ENCODE data around the gene RIPOR1.

The RIPOR1 gene

DNA sequence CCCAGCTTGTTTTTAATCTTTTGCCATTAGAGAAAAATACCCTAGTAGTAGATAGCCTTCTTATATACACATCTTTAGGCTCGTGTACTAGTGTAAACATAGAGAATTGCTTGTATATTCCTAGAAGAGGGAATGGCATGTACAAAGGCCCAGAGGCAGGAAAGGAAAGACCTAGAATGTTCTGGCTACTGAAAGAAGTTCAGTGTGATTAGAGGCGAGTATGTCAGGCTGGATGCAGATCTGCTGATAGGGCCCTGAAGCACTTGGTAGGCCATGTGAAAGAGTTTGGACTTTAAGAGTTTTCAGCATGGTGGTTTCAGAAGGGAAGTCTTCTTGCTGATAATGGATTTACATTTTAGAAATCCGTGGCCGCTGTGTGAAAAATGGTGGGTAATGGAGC lies 51.1 kb downstream of the RIPOR1 start:
- DNase-seq (ENCODE audit: extremely low read depth, low read depth) = no peak
- TF ChIP-seq, protein P1, sequence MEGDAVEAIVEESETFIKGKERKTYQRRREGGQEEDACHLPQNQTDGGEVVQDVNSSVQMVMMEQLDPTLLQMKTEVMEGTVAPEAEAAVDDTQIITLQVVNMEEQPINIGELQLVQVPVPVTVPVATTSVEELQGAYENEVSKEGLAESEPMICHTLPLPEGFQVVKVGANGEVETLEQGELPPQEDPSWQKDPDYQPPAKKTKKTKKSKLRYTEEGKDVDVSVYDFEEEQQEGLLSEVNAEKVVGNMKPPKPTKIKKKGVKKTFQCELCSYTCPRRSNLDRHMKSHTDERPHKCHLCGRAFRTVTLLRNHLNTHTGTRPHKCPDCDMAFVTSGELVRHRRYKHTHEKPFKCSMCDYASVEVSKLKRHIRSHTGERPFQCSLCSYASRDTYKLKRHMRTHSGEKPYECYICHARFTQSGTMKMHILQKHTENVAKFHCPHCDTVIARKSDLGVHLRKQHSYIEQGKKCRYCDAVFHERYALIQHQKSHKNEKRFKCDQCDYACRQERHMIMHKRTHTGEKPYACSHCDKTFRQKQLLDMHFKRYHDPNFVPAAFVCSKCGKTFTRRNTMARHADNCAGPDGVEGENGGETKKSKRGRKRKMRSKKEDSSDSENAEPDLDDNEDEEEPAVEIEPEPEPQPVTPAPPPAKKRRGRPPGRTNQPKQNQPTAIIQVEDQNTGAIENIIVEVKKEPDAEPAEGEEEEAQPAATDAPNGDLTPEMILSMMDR (IDR thresholded peaks at IDR 0.05; ENCODE audit: low read depth, low read length) = no peak

DNA sequence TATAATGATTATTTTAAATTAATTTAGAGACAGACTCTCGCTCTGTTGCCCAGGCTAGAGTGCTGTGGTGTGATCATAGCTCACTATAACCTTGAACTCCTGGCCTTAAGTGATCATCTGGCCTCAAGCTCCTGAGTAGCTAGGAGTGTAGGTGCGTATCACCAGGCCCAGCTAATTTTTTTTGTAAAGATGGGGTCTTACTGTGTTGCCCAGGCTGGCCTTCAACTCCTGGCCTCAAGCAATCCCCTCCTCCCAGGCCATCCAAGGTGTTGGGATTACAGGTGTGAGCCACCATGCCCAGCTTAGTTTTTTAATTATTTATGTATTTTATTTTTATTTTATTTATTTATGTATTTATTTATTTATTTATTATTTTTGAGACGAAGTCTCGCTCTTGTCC lies 51.6 kb downstream of the RIPOR1 start:
- no peak for DNase-seq (ENCODE audit: extremely low read depth, low read depth)
- TF ChIP-seq, protein P1 (IDR thresholded peaks at IDR 0.05; ENCODE audit: low read depth, low read length) = no peak

DNA sequence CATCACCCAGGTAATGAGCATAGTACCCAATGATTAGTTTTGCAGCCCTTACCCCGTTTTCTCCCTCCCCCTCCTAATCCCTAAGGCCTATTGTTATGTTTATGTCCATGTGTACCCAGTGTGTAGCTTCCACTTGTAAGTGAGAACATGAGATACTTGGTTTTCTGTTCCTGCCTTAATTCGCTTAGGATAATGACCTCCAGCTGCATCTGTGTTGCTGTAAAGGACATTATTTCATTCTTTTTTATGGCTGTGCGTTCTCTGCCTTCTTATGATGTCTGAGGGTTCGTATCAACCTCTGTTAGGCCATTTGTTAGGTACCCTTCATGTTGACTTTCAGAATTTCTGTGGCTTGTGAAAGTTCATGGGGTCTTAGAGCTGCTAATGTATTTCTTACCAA lies 64.7 kb downstream of the RIPOR1 start:
- DNase-seq (ENCODE audit: extremely low read depth, low read depth) = no peak
- TF ChIP-seq, protein P1 (IDR thresholded peaks at IDR 0.05; ENCODE audit: low read depth, low read length) = no peak

DNA sequence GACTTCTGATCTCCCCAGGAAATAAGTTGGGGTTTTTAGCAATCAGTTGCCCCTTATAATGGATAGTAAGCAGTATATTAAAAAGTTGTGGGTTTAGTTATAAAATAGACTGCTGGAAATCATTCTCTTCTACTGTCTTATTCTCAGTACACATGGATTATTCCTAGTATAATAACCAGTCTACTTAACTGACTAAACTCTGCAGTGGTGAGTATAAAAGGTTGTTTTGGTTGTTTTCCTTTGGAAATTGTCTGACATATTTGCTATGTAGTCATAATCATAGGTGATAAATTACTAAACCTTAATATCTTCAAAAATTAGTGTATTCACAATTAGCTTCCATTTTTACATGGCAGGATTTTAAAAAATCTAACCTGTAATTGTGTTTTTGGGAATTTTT lies 65.1 kb downstream of the RIPOR1 start:
- no peak for DNase-seq (ENCODE audit: extremely low read depth, low read depth)
- TF ChIP-seq, protein P1 (IDR thresholded peaks at IDR 0.05; ENCODE audit: low read depth, low read length) = no peak

DNA sequence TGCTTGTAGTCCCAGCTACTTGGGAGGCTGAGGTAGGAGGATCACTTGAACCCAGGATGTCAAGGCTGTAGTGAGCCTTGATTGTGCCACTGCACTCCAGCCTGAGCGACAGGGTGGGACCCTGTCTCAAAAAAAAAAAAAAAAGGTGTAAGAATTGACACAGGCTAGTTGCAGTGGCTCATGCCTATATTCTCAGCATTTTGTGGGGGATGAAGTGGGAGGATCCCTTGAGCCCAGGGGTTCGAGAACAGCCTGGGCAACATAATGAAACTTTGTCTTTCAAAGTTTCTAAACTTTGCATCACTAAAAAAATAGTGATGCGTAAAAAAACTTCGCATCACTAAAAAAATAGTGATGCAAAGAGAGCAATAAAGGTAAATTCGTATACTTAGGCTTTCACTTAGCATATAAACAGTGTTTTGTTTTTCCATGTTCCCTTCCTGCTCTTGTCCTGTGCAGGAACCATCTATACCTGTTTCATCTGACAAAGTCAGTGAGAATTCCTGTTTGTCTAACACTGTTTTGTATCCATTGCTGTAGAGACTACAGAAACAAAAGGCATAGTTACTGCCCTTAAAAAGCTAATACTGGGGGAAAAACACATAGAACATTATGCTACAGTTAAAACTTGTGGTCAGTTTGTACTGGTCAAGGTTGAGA lies 65.8 kb downstream of the RIPOR1 start:
- TF ChIP-seq, protein P1 (IDR thresholded peaks at IDR 0.05; ENCODE audit: low read depth, low read length) = no peak

DNA sequence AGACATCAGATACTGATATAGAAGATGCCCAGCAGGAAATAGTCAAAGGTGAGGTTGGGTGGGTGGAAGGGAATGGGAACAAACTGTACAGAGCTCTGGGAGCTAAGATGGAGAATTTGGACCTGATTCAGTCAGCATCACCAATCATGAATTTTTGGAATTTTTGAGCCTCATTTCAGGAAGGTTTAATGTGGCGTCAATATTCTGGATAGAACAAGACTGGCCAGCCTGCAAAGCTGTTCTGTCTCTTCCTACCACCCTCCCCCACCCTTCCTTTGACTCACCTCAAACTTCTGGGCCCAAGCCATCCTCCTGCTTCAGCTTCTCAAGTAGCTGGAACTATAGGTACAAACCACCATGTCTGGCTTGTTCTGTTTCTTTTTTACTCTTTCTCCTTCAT lies 66.3 kb downstream of the RIPOR1 start:
- TF ChIP-seq, protein P1 (IDR thresholded peaks at IDR 0.05; ENCODE audit: low read depth, low read length) = no peak
- no peak for DNase-seq (ENCODE audit: extremely low read depth, low read depth)

More for the DNA sequence above, 65.8 kb downstream of the RIPOR1 start:
- DNase-seq (ENCODE audit: extremely low read depth, low read depth) = no peak

All from AG09319 (cell line).